ENCODE data around the gene TBC1D24. TPM values are rescaled to one million over a fixed set of nuclear protein-coding genes. Genes with fewer than 3 reads are reported as not detected.

The TBC1D24 gene
- total RNA-seq, 1 experiment from 2014 or later = 16.5 TPM

DNA sequence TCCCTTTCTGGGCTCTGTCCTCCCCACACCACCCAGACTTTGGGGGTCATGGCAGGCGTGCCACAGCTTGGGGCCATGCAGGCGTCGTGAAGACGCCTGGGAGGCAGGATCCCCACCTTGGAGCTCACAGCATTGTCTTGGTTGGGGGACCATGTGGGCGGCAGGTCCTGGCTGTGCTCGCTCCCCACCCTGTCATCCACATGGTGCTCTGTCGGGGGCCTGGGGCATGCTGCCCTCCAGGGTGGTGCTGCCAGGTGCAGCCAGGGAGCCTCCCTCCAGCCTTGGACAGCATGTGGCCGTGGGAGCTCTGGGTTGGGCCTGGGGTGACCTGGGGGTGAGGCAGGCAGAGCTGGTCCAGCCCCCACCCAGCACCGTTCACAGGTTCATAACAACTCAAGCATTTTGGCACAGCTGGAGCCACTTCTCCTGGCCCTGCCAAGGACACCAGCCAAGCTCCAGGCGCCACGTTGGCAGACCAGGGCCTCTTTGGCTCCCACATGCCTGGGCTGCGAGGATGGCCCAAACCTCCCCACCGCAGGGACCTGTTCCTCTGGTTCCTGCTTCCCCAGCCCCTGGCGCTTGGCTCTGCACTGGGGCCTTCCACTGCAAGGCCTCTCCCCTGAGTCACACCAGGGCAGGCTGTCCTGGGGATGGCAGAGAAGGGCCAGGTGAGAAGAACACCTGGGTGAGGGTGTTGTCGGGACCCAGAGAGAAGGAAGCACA lies 23.8 kb downstream of the TBC1D24 start:
- no peak for DNase-seq (ENCODE audit: low spot score)

DNA sequence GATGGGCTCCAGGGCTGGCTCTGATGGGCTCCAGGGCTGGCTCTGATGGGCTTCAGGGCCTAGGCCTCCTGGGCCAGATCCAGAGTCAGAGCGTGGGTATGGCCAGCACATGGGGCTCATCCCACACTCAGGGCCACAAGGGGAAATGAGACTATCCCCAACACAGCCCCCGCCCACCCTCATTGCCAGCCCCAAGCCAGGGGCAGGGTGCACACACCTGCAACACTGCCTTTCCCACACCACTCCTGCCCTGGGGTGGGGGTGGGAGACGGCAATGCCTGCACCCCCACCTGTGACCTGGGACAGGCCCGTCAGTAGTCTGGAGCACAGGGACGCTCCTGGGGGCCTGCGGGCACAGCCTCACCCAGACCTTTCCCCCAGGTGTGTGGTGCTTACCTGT lies 24.5 kb downstream of the TBC1D24 start:
- DNase-seq (ENCODE audit: low spot score) = no peak

DNA sequence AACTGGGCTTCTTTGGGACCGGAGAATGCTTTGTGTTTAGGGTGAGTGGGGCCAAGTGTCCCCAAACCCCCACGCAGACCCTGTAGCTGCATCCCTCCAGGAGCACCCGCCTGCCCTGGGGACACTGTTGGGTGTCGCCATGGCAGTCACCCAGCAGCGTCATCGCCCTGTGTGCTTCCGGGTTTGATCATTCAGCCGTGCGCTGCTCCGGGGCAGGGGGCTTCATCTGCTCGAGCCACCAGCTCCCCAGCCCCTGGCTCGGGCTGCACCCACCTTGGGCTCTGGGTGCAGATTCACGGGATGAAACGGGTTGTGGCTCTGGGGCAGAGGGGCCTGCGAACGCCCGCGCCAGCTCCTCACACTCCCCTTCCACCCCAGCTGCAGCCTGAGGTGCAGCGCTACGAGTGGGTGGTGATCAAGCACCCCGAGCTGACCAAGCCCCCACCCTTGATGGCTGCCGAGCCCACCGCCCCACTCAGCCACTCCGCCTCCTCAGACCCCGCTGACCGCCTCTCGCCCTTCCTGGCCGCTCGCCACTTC lies 25.0 kb downstream of the TBC1D24 start:
- DNase-seq (ENCODE audit: low spot score) = no peak

DNA sequence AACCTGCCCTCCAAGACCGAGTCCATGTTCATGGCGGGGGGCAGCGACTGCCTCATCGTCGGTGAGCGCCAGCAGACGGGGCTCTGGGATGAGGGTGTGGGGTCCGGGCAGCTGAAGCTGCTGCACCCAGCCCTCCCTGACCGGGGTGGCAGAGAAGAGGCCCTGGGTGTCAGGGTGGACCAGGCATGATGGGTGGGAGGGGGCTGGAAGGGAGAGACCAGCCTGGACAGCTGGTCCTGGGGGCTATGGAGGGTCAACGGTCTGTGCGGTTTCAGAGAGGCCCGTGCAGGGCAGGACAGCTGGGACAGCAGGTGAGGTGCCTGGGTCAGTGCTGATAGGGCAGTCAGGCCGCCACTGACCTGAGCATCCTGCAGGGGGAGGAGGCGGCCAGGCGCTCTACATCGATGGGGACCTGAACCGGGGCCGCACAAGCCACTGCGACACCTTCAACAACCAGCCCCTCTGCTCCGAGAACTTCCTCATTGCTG lies 25.5 kb downstream of the TBC1D24 start:
- DNase-seq (ENCODE audit: low spot score) = no peak

DNA sequence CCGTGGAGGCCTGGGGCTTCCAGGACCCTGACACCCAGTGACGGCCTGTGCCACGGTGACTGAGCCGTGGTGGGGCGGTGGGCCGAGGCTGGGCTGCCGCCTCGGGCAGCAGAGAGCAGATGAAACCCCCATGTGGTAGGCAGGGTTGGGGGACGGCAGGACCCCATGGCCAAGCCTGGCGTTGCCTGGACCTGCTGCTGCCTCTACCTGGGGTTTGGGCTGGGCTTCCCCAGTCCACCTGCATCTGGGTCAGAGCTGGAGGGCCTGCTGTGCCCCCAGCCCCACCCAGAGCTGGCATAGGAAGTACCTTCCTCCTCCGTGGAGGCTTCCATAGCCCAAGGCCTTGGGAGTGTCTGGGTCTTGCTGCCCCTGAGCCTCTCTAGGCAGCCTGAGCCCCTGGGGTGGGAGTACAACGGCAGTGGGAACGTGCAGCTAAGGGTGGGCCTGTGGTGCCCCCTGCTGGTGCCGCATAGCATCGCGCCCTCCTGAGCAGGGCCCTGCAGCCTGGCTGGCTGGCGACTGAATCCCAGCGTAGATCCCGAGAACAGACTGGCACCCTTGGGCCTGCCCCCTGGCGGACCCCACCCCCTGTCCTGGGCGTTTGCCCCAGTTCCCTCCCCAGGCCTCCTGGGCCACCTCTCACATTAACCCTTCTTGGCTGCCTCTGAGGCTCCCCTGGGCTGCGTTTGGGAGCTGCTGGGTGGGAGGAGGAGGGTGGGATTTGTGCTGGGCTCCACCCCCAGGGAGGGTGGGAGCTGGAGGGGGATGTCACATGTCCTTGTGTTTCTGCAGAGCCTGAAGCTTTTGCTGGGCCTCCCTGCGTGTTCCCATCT lies 26.2 kb downstream of the TBC1D24 start:
- DNase-seq (ENCODE audit: low spot score) = peak; percentile 80

DNA sequence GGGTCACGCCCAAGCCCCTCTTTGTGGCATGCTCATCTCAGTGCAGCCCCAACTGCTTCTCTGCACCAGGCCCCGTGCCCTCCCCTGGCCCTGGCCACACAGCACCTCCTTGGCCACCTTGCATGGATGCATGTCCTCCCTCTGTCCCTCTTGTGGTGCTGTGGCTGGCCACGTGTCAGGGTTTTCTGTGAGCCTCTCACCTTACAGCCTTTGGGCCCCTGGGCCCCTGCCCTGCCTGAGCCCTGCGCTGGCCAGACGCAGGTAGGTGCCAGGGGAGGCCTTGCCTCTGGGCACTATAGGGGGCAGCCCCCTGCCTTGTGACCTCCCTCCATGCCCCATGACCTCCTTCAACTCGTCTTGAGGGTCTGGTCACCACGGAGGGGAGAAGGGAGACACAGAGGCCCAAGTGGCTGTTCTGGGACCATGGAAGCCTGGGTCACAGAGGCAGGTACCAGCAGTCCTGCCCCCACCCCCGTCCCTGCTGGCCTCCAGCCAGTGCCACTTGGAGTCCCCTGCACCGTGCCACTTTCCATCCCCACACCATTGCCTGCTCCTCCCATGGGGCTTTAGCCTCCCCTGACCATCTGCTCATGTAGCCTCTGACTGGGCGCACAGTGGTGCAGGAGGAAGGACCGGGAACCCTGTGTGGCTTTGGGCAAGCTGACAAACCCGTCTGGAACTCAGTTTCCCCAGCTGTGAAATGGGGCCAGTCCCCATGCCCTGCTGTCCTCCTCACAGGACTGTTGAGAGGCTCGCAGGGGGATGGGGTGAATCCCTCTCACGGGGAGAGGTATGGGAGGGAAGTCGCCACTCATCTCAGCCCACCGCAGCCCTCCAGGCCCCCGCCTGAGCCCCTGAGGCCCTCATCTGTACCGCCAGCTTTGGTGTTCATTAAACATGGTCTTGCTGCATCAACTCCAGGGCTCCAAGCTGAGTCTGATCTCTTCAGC lies 27.3 kb downstream of the TBC1D24 start:
- DNase-seq (ENCODE audit: low spot score) = no peak

DNA sequence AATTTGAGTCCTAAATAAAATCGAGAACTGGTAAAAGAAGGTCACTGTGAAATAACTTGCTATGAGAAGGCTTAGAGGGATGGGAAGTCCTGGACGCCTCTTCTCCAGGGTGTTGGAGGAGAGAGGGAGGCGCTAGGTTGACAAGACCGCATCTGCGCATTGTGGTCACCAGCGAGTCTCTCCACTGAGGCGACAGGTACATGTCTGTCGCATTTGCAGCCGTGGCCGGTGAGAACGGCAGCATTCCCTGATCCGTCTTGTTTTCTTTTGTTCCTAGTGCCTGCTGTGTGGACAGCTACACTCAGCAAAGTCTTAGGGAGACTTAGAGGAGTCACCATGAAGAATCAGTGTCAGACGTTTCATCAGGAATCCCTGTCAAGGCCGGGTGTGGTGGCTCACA lies 30.8 kb downstream of the TBC1D24 start:
- DNase-seq (ENCODE audit: low spot score) = no peak

DNA sequence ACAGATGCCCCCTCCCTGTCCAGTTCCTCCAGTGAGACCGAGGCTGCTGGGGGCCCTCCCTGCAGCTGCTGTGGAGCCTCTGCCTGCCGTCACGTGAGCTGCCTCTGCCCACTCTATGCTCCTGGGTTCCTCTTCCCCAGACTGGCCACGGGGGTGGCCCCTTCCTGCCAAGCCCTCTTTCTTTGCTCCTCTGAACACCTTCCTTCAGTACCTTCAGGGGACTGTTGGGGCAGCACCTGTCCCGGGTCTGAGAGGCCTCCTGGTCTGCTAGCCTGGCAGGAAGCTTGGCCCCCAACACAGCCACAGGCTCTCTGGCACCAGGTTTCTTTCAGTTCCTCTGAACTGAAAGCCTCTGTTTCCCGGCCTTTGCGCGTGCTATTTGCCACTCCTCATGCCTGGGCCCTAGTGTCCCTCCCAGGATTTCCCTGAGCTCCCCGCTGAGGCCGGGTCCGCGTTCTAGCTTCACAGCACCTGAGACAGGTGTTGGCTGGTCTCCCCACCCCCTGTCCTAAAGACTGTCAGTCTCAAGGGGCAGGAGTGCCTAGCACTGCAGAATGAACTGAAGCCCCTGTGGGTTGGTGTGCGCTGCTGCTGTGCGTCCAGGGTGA lies 32.2 kb downstream of the TBC1D24 start:
- DNase-seq (ENCODE audit: low spot score) = no peak

DNA sequence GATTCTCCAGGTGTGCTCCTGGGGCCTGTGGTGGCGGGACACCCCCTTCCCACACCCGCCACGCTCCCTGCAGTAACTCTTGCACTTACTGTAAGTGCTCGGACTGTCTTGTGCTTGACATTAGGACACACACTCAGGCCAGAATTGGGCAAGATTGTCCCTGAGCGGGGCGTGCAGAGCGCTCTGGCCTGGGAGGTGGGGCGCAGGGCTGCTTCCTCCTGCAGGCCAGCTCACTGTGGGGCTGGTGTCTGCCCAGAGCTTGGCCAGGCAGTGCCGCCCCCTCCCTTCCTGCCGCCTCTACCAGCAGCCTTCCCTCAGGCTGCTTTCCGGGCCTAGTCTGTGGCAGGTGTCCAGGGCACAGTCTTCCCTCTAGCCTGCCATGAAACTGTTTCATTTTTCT lies 32.7 kb downstream of the TBC1D24 start:
- DNase-seq (ENCODE audit: low spot score) = no peak

DNA sequence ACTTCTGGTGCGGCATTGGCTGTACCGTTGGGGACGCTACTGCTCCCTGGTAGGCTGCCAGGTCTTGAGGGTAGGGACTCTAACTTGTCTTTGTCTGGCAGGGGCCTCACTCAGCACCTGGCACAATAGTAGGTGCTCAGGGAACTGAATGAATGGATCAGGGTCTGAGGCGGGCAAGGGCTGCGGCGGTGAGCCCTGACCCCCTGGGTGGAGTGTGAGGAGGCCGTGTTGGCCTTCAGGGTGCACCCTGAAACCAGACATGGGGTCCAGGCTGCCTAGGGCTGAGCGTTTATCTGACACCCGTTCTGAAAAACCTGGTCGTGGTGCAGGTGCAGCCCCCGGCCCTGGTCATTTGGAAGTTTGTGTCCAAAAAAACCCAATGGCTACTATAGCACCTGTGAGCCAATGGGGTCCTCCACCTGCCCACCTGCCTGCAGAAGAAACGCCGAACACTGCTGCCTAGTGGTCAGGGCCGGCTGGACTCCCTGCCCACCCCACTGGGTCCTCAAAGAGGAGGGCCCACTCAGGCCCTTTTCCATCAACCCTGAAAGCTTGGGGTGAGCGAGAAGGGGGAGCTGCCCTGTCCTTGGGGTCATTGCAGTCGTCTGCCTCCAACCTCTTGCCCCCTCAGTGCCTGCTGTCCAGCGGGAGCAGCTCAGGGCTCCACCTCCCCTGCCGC lies 33.9 kb downstream of the TBC1D24 start:
- no peak for DNase-seq (ENCODE audit: low spot score)

DNA sequence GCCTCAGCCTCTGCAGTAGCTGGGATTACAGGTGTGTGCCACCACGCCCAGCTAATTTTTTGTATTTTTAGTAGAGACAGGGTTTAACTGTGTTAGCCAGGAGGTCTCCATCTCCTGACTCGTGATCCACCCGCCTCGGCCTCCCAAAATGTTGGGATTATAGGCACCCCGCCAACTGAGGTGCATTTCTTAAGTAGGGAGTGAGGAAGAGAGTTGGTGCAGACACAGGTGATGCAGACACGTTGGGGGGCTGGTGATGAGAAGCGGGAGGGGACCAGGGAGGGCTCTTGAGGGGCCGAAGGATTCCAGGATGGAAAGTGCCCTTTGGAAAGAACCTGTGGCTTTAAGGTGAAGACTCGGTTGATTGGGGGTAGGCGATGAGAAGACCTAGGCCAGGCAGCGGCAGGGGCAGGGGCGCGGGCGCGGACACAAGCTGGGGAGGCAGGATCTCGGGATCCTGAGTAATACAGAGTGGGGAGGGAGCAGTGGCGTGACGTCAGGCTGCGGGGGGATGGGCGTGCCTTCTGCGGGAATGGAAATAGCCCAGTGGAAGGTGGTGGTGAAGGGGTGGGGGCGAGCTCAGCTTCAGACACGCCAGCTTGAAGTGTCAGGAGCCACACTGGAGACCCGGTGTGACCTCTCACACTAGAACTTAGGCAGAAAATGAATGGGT lies 36.3 kb downstream of the TBC1D24 start:
- no peak for DNase-seq (ENCODE audit: low spot score)

DNA sequence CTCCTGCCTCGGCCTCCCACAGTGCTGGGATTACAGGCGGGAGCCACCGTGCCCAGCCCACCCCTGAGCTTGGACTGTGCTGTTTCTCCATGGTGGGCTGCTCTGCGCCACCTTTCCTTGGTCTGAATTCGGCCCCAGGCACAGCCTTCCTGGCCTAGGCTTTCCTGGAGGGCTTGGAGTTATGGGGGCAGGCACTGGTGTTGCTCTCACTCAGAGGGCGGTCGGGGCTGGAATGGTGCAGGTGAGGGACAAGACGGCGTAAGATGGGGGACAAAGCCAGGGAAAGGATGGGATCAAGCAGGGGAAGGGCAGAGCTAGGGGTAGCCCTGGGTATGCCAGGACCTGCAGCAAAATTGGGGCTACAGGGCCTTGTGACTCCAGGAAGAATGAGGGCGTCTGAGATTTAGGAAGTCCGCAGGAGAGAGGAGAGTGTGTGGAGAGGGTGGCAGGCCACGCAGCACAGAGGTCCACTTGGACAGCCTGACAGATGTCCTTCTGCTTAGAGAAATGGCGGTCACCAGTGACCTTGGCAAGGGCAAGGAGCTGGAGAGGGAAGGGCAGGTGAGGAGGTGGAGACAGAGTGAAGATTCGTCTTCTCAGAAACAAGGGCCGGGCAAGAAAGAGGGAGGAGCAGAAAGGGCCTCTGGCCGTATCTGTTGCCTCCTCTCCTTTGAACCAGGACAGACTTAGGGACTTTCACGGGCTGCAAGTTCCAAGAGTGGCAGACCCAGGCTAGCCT lies 37.2 kb downstream of the TBC1D24 start:
- DNase-seq (ENCODE audit: low spot score) = no peak

DNA sequence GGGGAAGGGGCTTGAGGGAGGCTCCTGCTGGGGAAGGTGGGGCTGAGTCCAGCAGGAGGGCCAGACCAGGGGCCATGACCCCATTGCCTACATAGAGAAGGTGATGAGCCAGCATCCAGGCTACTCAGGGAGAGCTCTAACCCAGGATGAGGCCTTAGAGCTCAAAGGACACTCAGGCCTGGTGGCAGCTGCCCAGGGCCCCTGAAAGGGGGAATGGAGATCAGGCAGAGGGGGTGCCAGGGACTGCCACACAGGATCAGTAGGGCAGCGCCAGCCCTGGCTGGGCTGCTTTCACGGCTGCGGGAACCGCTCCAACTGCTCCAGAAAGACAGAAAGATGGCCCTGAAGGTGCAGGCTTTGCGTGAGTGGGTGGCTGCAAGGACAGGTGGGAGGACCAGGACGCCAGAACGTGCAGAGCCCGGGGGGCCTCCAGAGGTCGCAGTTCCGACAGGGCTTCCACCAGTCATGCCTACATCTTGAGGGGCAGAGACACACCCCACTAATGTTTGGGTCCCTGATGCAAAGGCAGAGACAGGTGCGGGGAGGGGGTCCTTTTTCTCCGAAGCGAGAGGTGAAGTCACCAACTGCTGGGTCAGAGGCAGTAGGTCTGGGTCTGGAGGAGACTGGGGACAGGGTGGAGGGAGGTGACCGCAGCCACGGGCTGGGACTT lies 37.9 kb downstream of the TBC1D24 start:
- no peak for DNase-seq (ENCODE audit: low spot score)

DNA sequence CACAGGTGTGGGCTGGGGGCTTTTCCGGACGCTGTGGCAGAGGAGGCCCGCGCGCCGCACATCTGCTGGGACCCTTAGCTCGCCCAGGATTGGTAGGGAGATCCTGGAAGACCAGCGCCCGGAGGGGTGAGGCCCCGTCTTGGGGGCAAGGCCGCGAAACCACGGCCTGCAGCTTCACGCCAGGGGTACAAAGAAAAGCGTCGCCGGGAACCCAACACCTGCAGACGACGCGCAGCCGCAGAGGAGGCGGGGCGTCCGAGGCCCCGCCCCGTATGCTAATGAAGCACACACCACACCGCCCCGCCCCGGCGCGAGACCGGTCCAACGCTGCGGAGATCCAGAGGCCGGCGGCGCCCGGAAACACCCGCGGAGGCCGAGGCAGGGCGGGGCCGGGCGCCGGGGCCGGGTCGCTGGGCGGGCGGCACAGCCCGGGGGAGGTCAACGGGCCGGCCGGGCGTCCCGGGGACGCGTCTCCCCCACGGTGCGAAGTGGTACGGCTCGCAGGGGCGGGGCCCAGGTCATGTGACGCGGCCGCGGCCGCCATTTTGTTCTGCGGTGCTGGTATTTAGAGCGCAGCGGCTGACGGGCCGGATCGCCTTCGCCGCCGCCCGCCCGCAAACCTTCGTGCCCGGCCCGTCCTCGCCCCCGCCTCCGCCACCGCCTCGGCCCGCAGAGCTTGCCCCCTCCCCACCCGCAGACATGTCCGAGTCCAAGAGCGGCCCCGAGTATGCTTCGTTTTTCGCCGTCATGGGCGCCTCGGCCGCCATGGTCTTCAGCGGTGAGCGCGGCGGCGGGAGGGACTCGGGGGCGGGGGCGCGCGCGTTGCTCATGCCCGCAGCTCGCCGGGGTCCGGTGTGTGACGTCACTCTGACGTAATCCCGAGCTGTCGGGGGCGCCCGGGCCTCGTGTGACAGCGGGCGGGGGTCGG lies 38.7 kb downstream of the TBC1D24 start, which contains the start of gene ATP6V0C:
Gene ATP6V0C, plus strand, starts transcription at position 548 of the 928 bp plus-strand sequence. Its CDS starts 152 bp downstream, at position 700.
- peak; percentile 95 for DNase-seq (ENCODE audit: low spot score)

DNA sequence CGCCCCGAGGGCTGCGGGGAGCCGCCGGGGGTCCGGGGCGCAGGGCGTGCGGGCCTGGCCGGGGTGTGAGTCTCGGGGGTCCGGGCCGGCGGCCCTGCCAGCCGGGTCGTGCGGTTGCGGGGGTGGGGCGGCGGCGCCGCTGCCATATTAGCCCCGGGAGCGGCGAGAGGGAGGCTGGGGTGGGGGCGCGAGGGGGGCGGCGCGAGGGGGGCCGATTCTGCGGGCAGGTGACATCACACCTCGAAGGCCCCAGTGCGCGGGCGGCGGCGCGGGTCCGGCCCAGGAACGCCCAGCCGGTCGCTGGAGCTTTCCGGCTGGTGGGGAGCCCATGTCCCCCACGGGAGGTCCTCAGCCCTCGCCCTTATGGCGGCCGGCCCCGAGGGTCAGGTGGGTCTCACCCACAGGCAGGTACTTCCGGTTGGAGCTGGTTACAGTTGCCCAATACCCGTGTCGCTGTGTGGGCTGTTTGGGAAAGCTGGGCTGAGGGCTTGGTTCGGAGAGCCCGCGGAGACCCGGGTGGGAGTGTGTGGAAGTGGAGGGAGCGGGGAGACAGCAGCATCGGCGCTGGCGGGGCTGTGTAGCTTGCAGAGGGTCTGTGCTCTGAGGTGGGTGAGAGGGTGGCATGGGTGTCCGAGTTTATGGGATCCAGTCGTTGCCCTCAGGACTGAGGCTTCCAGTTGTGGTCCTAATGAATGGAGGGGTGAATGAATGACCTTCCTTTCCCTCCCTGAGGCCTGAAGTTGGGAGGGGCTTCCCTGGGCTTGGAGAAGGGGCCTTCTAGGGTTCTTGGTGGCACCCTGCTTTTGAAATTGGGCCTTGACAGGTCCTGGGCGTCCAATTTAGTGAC lies 39.6 kb downstream of the TBC1D24 start:
- no peak for DNase-seq (ENCODE audit: low spot score)

DNA sequence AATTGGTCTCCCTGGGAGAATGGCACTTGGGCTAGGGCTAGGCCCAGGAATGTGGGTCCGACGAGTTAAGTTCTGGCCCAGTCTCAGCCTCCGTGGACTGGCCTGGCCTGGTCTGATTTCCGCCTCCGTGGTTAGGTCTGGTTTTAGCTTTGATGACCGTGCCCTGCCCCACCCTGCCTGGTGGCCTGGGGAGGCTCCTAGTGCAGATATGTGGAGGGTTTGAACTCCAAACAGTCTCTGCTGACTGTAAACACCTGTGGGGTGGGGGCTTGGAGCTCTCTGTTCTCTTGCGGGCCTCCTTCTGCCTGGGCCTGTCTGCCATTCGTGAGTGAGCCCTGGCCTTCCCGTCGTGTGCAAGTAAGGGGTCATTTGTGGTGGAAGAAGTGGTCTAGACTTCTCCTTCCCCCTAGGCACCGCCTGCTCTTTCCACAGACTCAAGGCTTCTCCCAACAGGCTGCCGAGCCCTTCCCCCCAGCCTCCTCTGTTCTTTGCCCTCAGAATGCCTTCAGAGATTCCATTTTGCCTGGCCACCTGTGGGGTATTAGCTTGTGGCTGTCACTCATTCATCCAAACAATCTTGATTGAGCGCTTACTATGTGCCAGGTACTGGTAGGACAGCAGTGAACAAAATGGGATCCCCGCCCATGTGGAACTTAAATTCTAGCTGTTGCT lies 40.4 kb downstream of the TBC1D24 start:
- no peak for DNase-seq (ENCODE audit: low spot score)

Measured in HT-29 (cell line).